NCI-H1436 (cell line): ENCODE results near the gene AWAT1.
"Not testable (repeated sequence)": the region's sequence is repeated elsewhere in the genome, so short reads cannot be mapped to it uniquely, and the experiment has no call there.

Experiments used
- DNase-seq: peaks from one replicate; lab custom pipeline; 2025; lab: John Stamatoyannopoulos, UW

Gene AWAT1

GRCh38 chrX:70262952-70263567 is 28.6 kb downstream of the AWAT1 start:
- peak; percentile 68 for DNase-seq

DNA sequence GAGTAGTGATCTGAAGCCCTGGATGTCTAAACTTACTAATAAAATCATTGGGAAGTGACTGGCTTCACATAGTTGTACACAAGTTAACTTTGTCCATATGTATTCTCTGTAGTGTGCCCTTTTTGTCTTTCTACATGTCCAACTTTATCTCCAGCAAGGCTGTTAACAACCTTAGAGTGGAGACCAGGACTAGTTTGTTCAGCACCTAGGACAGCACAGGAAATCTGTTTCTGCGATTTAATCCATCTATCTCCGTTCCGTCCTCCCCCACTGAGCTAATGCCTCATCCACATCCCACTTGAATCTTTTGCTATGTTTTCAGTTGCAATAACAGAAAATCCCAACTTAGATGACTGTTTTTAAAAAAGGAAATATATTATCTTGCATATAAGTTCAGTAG is 30.3 kb downstream of the AWAT1 start:
- DNase-seq: no peak

DNA sequence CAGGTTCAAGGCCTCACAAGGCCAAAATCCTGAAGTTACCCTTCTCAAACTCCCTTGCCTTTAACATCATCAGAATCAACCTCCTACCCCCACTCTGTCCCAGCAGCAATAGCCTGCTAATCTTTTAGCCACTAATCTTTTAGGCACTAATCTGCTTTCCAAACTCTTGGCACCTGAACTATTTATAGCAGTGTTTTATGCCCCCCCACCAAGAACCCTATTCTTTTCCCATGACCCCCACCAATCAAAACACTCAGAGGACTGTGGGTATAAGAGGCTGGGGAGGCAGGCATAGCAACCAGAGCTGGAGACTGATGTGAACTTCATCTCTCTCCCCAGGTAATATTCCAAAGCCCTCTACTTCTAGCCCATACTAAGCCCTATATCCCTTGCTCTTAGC is 33.6 kb downstream of the AWAT1 start, which contains the start of gene ARR3:
TSS of gene ARR3 (plus strand) at position 301 of the 400 bp plus-strand sequence. CDS start 1,052 bp downstream, outside the sequence.
- no peak for DNase-seq

- not testable (repeated sequence) for DNase-seq
Measured at GRCh38 chrX:70274029-70274428, 39.6 kb downstream of the AWAT1 start.

DNA sequence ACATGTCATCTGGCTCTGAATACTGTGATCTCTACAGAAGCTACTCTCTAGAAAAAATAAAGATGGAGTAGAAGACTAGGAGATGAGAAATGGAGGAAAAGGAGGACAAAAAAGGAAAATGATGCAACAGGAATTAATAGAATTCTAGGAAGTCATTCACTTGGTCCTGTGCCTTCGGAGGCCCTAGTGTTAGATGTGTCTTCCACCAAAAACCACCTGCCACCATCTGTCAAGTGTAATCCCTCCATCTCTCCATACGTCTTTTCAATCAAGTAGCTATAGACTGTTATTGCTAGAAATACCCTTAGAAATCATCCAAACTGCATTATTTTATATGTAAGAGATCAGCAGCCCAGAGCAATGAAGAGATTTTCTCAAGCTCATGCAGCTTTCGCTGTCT is 44.6 kb downstream of the AWAT1 start:
- no peak for DNase-seq

- DNase-seq: no peak
Measured at GRCh38 chrX:70280573-70280972, 46.1 kb downstream of the AWAT1 start.

GRCh38 chrX:70281951-70282350 is 47.5 kb downstream of the AWAT1 start, which contains the start of gene RAB41:
Gene RAB41, plus strand, starts transcription at chrX:70282172. Its CDS starts 46 bp downstream, at chrX:70282218.
- DNase-seq: no peak

GRCh38 chrX:70289168-70289792 is 54.8 kb downstream of the AWAT1 start:
- DNase-seq: no peak
